ENCODE results near the gene JAZF1. TPM values are rescaled to one million over a fixed set of nuclear protein-coding genes. Genes with fewer than 3 reads are reported as not detected.

The JAZF1 gene
- polyA plus RNA-seq, 3 donors: 12.1 to 18.1 (median 17.2) TPM

- H3K36me3 ChIP-seq (replicated peaks in 1 of 2; ENCODE audit: control insufficient read depth in 1 of 2, insufficient read depth in 2 of 2, low read length in 2 of 2): peaks cover 3 to 12% of the 10 kb centered on the region in 2 donors
- peaks cover 89% of the 10 kb centered on the region for H3K79me2 ChIP-seq (ENCODE audit: insufficient read depth, low read length)
- no peak overlapping the region for H3K4me2 ChIP-seq (replicated peaks; ENCODE audit: extremely low read depth, low read length, poor library complexity, severe bottlenecking)
- H3K9ac ChIP-seq (ENCODE audit: insufficient read depth, low read length, poor library complexity, severe bottlenecking): no peak overlapping the region
- H3K9me3 ChIP-seq (replicated peaks in 1 of 2; ENCODE audit: control insufficient read depth in 1 of 2, insufficient read depth in 1 of 2, low read length in 2 of 2): no peaks in the 10 kb centered on the region
- no peak for DNase-seq
- Mint-ChIP-seq H3K27ac (no peak overlapping the region), H3K36me3 (peaks cover 25 to 33% of the 10 kb centered on the region in 2 donors), H3K9me3 (no peaks in the 10 kb centered on the region), H3K4me1 (peaks cover 39% of the 10 kb centered on the region), H3K27me3 (ENCODE audit: low read depth in 3 of 3) (peaks cover 0 to 3% (median 0%) of the 10 kb centered on the region in 3 donors), H3K4me3 (no peak overlapping the region)
- no peaks in the 10 kb centered on the region for H3K27me3 ChIP-seq (ENCODE audit: control insufficient read depth in 2 of 2, insufficient read depth in 2 of 2, low read length in 2 of 2)
- H3K4me3 ChIP-seq (replicated peaks in 1 of 3; ENCODE audit: low read depth in 2 of 3, low read length in 3 of 3): no peak overlapping the region
- intact Hi-C loops (cut with micrococcal nuclease): no loop called here
- no peak for TF ChIP-seq CTCF (IDR thresholded peaks at IDR 0.05)
- peaks cover 33 to 37% of the 10 kb centered on the region in 2 donors for H3K4me1 ChIP-seq (ENCODE audit: control insufficient read depth in 1 of 2, insufficient read depth in 2 of 2, low read length in 2 of 2)
- H4K20me1 ChIP-seq (ENCODE audit: insufficient read depth, low read length): peaks cover 50% of the 10 kb centered on the region
- no CpG with 5 or more reads among the region's 4 CpGs for WGBS (ENCODE audit: insufficient coverage)
- H2AFZ ChIP-seq (ENCODE audit: insufficient read depth, low read depth, low read length, poor library complexity, severe bottlenecking): no peak overlapping the region
- no peak overlapping the region for H3K27ac ChIP-seq (ENCODE audit: low read depth in 1 of 2, low read length in 2 of 2)
Observed at GRCh38 chr7:28160551-28160991, 20.0 kb downstream of the JAZF1 start.

GRCh38 chr7:28157831-28158416 is 22.7 kb downstream of the JAZF1 start:
- Mint-ChIP-seq H3K27ac (peak overlapping the region; percentile 50 to 95 (median 68)), H3K4me1 (peaks cover 57% of the 10 kb centered on the region), H3K9me3 (no peaks in the 10 kb centered on the region), H3K36me3 (peaks cover 16 to 20% of the 10 kb centered on the region in 2 donors), H3K4me3 (peak overlapping the region in 1 of 2 donors; percentile 73), H3K27me3 (ENCODE audit: low read depth in 3 of 3) (peaks cover 0 to 3% (median 0%) of the 10 kb centered on the region in 3 donors)
- peak overlapping the region; percentile 4 for H2AFZ ChIP-seq (ENCODE audit: insufficient read depth, low read depth, low read length, poor library complexity, severe bottlenecking)
- no peaks in the 10 kb centered on the region for H3K9me3 ChIP-seq (replicated peaks in 1 of 2; ENCODE audit: control insufficient read depth in 1 of 2, insufficient read depth in 1 of 2, low read length in 2 of 2)
- peaks cover 0 to 9% of the 10 kb centered on the region in 2 donors for H3K36me3 ChIP-seq (replicated peaks in 1 of 2; ENCODE audit: control insufficient read depth in 1 of 2, insufficient read depth in 2 of 2, low read length in 2 of 2)
- intact Hi-C loops (cut with micrococcal nuclease): loop anchor here in 1 of 2 donors (10.0 kb wide), 2 partner anchors 77 to 527 kb away; no protein-coding TSS in a partner anchor
- peak overlapping the region in 1 of 2 donors; percentile 86 for H3K27ac ChIP-seq (ENCODE audit: low read depth in 1 of 2, low read length in 2 of 2)
- H3K9ac ChIP-seq (ENCODE audit: insufficient read depth, low read length, poor library complexity, severe bottlenecking): no peak overlapping the region
- H3K27me3 ChIP-seq (ENCODE audit: control insufficient read depth in 2 of 2, insufficient read depth in 2 of 2, low read length in 2 of 2): no peaks in the 10 kb centered on the region
- 46% methylated on average over 2 of the region's 7 CpGs for WGBS (ENCODE audit: insufficient coverage)
- peaks cover 55 to 60% of the 10 kb centered on the region in 2 donors for H3K4me1 ChIP-seq (ENCODE audit: control insufficient read depth in 1 of 2, insufficient read depth in 2 of 2, low read length in 2 of 2)
- TF ChIP-seq CTCF (IDR thresholded peaks at IDR 0.05): no peak
- peaks cover 81% of the 10 kb centered on the region for H3K79me2 ChIP-seq (ENCODE audit: insufficient read depth, low read length)
- H3K4me2 ChIP-seq (replicated peaks; ENCODE audit: extremely low read depth, low read length, poor library complexity, severe bottlenecking): peak overlapping the region; percentile 27
- H4K20me1 ChIP-seq (ENCODE audit: insufficient read depth, low read length): peaks cover 28% of the 10 kb centered on the region
- DNase-seq: peak in 2 of 3 donors; percentile 20 to 32
- H3K4me3 ChIP-seq (replicated peaks in 1 of 3; ENCODE audit: low read depth in 2 of 3, low read length in 3 of 3): peak overlapping the region in 1 of 3 experiments; percentile 49
